Neural cell (in vitro differentiated cells): Measurements from ENCODE around the gene ACTN4.

Experiments
- POLR2AphosphoS5 ChIP-seq: IDR thresholded peaks from 2 replicates; pipeline ENCODE4 v1.6.1; 2012
- RAD21 ChIP-seq: fragments of 450-650 bp; conservative IDR thresholded peaks from 2 replicates; pipeline ENCODE4 v1.6.1; 2014; ENCODE audit warnings: antibody characterized with exemption, mild to moderate bottlenecking, moderate library complexity
- TF ChIP-seq, protein P1 (sequence below): fragments of 450-650 bp; IDR thresholded peaks from 2 replicates; pipeline ENCODE4 v1.5.1; 2014; ENCODE audit warnings: antibody characterized with exemption, mild to moderate bottlenecking, moderate library complexity; ENCODE audit not compliant: poor library complexity, severe bottlenecking
- TF ChIP-seq, protein P2 (sequence below): IDR thresholded peaks from 2 replicates; pipeline ENCODE4 v1.6.1; 2012; ENCODE audit warnings: borderline replicate concordance

DNA sequence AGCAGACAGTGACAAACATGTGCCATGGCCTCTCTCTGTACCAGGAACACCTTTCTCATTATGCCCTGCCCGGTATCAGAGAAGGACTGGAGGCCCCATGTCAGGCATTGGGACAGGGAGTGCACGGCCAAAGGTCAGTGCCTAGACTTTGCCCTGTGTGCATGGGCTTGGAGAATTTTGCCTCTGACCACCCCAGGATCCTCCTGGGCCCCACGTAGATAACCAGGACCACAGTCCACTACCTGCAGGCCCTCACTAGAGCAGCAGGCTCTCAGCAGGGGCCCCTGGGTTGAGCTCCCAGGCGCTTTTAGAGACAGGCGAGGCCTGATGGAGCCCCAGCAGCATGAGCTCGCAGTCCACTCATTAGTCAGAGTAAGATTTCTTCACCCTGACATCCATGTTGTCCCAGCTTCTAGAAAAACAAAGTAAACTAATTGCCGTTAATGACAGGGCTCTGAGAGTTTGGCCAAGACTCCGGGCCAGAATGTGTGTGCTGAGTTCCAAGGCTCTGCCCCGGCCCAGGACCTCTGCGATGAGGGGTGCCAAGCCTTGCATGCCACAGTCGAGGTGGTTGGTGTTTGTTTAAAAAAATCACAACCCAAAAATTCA lies 54.1 kb downstream of the ACTN4 start:
- TF ChIP-seq, protein P1, sequence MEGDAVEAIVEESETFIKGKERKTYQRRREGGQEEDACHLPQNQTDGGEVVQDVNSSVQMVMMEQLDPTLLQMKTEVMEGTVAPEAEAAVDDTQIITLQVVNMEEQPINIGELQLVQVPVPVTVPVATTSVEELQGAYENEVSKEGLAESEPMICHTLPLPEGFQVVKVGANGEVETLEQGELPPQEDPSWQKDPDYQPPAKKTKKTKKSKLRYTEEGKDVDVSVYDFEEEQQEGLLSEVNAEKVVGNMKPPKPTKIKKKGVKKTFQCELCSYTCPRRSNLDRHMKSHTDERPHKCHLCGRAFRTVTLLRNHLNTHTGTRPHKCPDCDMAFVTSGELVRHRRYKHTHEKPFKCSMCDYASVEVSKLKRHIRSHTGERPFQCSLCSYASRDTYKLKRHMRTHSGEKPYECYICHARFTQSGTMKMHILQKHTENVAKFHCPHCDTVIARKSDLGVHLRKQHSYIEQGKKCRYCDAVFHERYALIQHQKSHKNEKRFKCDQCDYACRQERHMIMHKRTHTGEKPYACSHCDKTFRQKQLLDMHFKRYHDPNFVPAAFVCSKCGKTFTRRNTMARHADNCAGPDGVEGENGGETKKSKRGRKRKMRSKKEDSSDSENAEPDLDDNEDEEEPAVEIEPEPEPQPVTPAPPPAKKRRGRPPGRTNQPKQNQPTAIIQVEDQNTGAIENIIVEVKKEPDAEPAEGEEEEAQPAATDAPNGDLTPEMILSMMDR: no peak
- TF ChIP-seq POLR2AphosphoS5 (no peak), RAD21 (no peak)
- TF ChIP-seq, protein P2, sequence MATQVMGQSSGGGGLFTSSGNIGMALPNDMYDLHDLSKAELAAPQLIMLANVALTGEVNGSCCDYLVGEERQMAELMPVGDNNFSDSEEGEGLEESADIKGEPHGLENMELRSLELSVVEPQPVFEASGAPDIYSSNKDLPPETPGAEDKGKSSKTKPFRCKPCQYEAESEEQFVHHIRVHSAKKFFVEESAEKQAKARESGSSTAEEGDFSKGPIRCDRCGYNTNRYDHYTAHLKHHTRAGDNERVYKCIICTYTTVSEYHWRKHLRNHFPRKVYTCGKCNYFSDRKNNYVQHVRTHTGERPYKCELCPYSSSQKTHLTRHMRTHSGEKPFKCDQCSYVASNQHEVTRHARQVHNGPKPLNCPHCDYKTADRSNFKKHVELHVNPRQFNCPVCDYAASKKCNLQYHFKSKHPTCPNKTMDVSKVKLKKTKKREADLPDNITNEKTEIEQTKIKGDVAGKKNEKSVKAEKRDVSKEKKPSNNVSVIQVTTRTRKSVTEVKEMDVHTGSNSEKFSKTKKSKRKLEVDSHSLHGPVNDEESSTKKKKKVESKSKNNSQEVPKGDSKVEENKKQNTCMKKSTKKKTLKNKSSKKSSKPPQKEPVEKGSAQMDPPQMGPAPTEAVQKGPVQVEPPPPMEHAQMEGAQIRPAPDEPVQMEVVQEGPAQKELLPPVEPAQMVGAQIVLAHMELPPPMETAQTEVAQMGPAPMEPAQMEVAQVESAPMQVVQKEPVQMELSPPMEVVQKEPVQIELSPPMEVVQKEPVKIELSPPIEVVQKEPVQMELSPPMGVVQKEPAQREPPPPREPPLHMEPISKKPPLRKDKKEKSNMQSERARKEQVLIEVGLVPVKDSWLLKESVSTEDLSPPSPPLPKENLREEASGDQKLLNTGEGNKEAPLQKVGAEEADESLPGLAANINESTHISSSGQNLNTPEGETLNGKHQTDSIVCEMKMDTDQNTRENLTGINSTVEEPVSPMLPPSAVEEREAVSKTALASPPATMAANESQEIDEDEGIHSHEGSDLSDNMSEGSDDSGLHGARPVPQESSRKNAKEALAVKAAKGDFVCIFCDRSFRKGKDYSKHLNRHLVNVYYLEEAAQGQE: no peak
